Stimulated activated CD4-positive, alpha-beta T cell treated with anti-CD3 and anti-CD28 coated beads, Interleukin-12 subunit alpha, Interleukin-12 subunit beta, amount 100 ng/mL, for 24 hours (primary cell): ENCODE measurements around the gene CBX6.

ENCODE experiments used
- DNase-seq, 2 experiments: peaks; one replicate each; pipeline ENCODE4 v3.0.0-alpha.2; 2020; ENCODE audit warnings: low read depth in 2 of 2

The CBX6 gene

GRCh38 chr22:38840129-38840528 lies 31.9 kb downstream of the CBX6 start:
- no peak for DNase-seq

GRCh38 chr22:38839686-38840085 lies 32.3 kb downstream of the CBX6 start:
- DNase-seq, result no peak

- no peak for DNase-seq
Measured at GRCh38 chr22:38837414-38837928, 34.5 kb downstream of the CBX6 start.

GRCh38 chr22:38835888-38836301 lies 36.1 kb downstream of the CBX6 start:
- no peak for DNase-seq

- no peak for DNase-seq
Measured at GRCh38 chr22:38834991-38835390, 37.0 kb downstream of the CBX6 start.

GRCh38 chr22:38834215-38834953 lies 37.6 kb downstream of the CBX6 start:
- DNase-seq, result no peak

- no peak for DNase-seq
Measured at GRCh38 chr22:38833061-38833460, 39.0 kb downstream of the CBX6 start.

GRCh38 chr22:38832005-38832978 lies 39.7 kb downstream of the CBX6 start:
- DNase-seq, result no peak

- DNase-seq, result no peak
Measured at GRCh38 chr22:38831166-38831945, 40.7 kb downstream of the CBX6 start.

GRCh38 chr22:38830845-38831108 lies 41.2 kb downstream of the CBX6 start:
- DNase-seq, result no peak

- no peak for DNase-seq
Measured at GRCh38 chr22:38830026-38830844, 41.8 kb downstream of the CBX6 start.

- no peak for DNase-seq
Measured at GRCh38 chr22:38829485-38829884, 42.5 kb downstream of the CBX6 start.

- no peak for DNase-seq
Measured at GRCh38 chr22:38828616-38829205, 43.3 kb downstream of the CBX6 start.

GRCh38 chr22:38828191-38828590 lies 43.8 kb downstream of the CBX6 start:
- no peak for DNase-seq

- DNase-seq, result no peak
Measured at GRCh38 chr22:38827510-38827909, 44.5 kb downstream of the CBX6 start.

GRCh38 chr22:38826801-38827200 lies 45.2 kb downstream of the CBX6 start:
- no peak for DNase-seq

- no peak for DNase-seq
Measured at GRCh38 chr22:38826386-38826785, 45.6 kb downstream of the CBX6 start.

GRCh38 chr22:38824585-38824984 lies 47.4 kb downstream of the CBX6 start:
- no peak for DNase-seq

- no peak for DNase-seq
Measured at GRCh38 chr22:38823637-38824036, 48.4 kb downstream of the CBX6 start.

- no peak for DNase-seq
Measured at GRCh38 chr22:38823076-38823475, 48.9 kb downstream of the CBX6 start.

GRCh38 chr22:38820020-38820419 lies 52.0 kb downstream of the CBX6 start:
- no peak for DNase-seq
